NOMO-1 treated with dmso at 0.1 percent for 144 hours (cell line): ENCODE results near the gene SPATA31C2.
A peak's percentile ranks its signal among the peaks of the same experiment; 100 is the strongest.
"Not testable (repeated sequence)": the region's sequence is repeated elsewhere in the genome, so short reads cannot be mapped to it uniquely, and the experiment has no call there.

Source experiments
- DNase-seq: peaks from one replicate; lab custom pipeline; 2025; ENCODE audit not compliant: unreplicated experiment; lab: John Stamatoyannopoulos, UW

SPATA31C2 gene

GRCh38 chr9:88127700-88128300 is 10.5 kb downstream of the SPATA31C2 start:
- DNase-seq, result not testable (repeated sequence)

GRCh38 chr9:88123413-88123812 is 14.9 kb downstream of the SPATA31C2 start:
- not testable (repeated sequence) for DNase-seq

- DNase-seq, result not testable (repeated sequence)
Measured at GRCh38 chr9:88118121-88118520, 20.2 kb downstream of the SPATA31C2 start.

DNA sequence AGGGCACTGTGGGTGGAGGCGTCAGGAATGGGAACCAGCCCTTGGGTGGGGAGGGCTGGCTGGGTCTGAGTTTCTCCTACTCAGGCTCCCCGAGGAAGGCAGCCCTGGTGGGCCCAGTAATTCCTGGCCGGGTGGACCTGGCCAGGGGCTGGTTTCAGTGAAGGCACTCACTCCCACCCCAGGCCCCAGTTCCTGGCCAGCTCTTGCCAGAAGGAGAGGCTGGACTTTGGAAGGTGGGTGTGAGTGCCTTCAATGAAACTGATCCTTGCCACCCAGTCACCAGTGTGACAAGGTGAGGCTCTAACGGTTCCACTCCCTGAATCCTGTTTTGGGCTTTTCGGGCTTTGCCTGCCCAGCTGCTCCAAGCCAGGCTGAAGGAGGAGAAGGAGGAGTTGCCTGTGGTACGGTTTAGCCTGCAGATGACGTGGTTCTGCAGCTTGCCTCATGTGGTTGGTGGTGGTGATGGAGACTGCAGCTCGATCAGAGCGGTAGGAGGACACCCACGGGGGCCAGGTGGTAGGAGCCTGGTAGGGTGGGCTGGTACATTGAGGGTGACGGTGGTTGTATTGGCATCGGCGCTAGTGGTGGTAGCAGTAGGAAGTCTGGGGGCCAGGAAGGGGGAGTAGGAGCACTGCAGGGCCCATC is 23.2 kb downstream of the SPATA31C2 start:
- DNase-seq, result not testable (repeated sequence)

- DNase-seq, result not testable (repeated sequence)
Measured at GRCh38 chr9:88114283-88114967, 23.9 kb downstream of the SPATA31C2 start.

- not testable (repeated sequence) for DNase-seq
Measured at GRCh38 chr9:88113156-88114130, 24.8 kb downstream of the SPATA31C2 start.

DNA sequence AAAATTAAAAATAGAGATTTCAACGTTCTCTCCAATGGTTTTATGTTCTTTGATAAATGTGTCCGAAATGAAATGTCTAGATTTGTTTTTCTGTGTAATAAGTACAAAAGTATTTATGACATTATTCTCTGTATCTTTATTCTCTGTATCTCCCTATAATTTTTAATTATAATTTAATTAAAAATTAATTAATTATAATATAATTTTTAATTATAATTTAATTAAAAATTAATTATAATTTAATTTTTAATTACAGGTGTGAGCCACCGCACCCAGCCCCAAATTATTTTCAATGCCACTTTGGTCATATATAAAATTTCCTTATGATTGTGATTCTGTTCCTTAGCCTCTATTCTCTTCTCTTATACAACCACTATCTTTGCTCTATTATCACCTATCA is 28.2 kb downstream of the SPATA31C2 start:
- no peak for DNase-seq

GRCh38 chr9:88108779-88109178 is 29.5 kb downstream of the SPATA31C2 start:
- no peak for DNase-seq

DNA sequence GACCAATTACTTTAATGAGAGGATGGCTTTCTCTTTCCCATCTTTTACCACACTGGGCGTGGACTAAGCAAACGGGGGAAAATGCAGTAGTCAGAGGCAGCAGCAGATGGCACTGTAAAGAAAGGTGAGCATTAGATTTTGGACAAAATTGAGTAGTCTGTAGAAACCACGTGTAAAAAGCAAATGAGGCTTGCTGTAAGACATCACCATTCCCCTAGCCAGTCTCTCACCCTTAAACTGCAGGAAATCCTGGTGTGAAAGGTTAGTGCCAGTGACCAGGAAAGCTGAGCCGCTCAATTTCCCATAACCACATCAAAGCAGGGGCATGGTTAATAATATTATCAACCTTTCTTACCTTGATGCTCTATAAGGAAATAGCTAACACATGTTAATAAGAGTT is 31.8 kb downstream of the SPATA31C2 start:
- DNase-seq, result no peak

DNA sequence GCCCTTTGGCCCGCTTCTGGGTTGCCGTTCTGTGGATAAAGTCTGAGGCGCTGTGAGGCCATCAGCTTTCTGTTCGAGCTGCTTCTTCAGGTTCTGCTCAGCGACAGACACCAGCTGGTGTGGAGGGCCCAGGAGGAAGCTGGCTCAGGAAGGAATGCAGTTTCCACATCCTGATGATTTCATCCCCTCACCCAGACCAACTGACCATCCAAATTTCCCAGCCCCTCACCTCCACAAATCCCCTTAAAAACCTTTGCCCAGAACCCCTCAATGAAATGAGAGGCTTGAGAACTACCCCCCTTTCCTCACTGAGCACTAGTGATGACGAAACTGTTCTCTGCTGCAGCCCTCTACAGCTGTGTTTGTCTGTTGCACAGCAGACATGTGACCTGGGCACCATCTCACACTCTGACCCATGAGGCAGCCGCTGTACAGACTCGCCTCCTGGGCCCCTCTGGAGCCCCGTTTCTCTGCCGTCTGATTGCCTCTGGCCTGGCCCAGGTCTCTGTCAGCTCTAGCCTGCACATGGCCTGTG is 45.4 kb downstream of the SPATA31C2 start:
- DNase-seq, result peak; percentile 25

DNA sequence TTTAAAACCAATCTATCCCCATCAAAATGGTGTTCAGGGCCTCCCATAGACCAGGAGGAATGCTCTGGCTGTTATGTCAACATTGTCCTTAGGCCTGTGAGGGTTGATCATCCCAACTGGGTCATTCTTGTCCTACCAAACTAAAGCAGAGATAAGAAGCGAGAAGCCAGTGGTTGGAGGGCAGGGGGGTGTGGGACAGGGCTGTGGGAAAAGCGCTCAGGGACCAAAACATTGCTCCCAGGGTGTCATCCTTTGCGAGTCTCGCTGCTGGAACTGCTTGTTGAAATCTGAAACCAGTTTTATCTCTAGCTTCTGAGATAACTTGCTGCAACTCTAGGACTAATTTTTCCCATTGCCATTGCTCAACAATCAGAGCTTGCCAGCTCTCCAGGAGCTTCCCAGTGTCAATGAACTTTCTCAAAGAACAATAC is 48.1 kb downstream of the SPATA31C2 start:
- DNase-seq, result no peak

- DNase-seq, result no peak
Measured at GRCh38 chr9:88087906-88088305, 50.4 kb downstream of the SPATA31C2 start.

DNA sequence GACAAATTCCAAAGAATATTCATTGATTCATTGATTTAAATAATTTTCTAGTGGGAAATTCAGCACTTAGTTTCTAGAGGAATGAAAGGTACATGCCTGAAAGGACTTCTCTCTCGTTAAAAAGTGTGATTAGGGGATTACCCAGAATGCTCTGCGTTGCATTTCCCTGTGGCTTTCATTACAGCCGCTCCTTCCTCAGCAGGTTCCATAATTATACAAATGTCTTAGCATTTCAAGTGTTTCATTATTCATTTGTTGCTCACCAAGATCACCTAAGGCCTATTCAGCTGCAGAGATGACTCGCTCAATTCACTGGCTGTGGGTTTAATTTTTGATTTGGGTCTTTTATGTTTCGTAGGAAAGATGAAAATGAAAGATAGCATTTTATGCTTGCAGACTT is 52.8 kb downstream of the SPATA31C2 start:
- no peak for DNase-seq

GRCh38 chr9:88084357-88085183 is 53.7 kb downstream of the SPATA31C2 start:
- no peak for DNase-seq
